Fibroblast of lung (primary cell): Measurements from ENCODE around the gene CNOT3.

Experiments used
- CTCF ChIP-seq, 2 donors: IDR thresholded peaks in 1 of 2; conservative IDR thresholded peaks in 1 of 2; 1 replicate in 1 of 2; 2 replicates in 1 of 2; pipeline ENCODE4 v1.5.1; 2011 to 2012; ENCODE audit warnings: low read length in 2 of 2, control low read depth in 1 of 2, inconsistent platforms in 1 of 2, low read depth in 1 of 2, mild to moderate bottlenecking in 1 of 2
- EZH2 ChIP-seq: IDR thresholded peaks from 2 replicates; pipeline ENCODE4 v1.5.1; 2012; ENCODE audit warnings: low read length, control low read depth, mild to moderate bottlenecking; ENCODE audit errors: missing control alignments

DNA sequence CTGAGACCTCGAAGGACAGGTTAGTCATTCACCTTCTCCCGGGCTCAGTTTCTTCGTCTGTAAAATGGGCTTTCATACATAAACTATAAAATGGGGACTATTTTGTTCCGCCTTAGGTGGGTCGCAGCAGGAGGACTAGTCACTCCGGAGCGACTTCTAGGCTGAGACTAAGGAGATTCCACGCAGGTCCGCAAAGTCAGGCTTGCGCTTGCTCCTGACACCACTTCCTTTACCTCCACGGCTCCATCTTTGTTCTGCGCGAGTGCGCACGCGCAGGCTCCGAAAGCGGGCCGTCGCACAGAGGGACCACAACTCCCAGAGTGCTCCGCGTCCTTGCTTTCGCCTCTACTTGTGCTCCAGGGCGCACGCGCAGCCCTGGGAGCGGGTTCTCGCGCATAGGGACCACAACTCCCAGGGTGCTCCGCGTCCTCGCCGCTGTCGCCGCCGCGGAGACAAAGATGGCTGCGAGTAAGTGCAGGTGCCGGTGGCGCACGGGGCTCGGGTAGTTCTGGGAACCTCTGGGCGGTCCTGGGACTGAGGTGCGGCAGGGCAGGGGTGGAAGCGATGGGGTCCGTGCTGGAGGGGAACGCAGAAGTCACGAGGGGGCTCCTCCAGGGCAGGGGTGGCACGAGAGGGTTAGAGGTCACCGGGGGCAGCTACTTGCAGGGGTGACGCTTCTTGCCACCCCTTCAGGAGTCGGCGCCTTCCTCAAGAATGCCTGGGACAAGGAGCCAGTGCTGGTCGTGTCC lies 35.0 kb upstream of the CNOT3 start, which contains the start of gene NDUFA3:
- no peak for TF ChIP-seq CTCF (conservative IDR thresholded peaks at IDR 0.05 in 1 of 2, IDR thresholded peaks at IDR 0.05 in 1 of 2; ENCODE audit: low read depth in 1 of 2, low read length in 2 of 2)
- TF ChIP-seq EZH2 = no peak
